Ecto neural progenitor cell (in vitro differentiated cells): ENCODE measurements around the gene BRPF3.
"Not testable (repeated sequence)": the region's sequence is repeated elsewhere in the genome, so short reads cannot be mapped to it uniquely, and the experiment has no call there.

ENCODE experiments used
- DNase-seq: peaks from one replicate; pipeline ENCODE4 v3.0.0-alpha.2; 2018; ENCODE audit warnings: low spot score

BRPF3 gene

GRCh38 chr6:36200998-36201596 is 4.6 kb downstream of the BRPF3 start:
- no peak for DNase-seq

- no peak for DNase-seq
Observed at GRCh38 chr6:36201612-36202011, 5.1 kb downstream of the BRPF3 start.

- no peak for DNase-seq
Observed at GRCh38 chr6:36202101-36202500, 5.6 kb downstream of the BRPF3 start.

GRCh38 chr6:36204068-36204753 is 7.7 kb downstream of the BRPF3 start:
- no peak for DNase-seq

DNA sequence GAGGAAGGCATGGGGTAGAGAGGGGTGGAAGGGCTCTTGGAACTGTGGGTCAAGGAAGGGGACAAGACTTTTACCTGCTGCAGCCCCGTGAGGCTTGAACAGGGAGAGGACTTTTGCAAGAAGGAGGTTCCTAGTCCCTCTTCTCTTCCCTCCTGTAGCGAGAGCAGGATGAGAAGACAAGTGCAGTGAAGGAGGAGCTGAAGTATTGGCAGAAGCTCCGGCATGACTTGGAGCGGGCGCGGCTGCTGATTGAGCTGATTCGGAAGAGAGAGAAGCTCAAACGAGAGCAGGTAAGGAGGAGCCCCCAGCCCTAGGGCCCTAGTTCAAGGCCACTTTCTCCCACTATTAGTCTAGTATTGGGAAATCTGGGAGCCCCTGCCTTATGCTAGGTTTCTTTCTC is 10.6 kb downstream of the BRPF3 start:
- no peak for DNase-seq

DNA sequence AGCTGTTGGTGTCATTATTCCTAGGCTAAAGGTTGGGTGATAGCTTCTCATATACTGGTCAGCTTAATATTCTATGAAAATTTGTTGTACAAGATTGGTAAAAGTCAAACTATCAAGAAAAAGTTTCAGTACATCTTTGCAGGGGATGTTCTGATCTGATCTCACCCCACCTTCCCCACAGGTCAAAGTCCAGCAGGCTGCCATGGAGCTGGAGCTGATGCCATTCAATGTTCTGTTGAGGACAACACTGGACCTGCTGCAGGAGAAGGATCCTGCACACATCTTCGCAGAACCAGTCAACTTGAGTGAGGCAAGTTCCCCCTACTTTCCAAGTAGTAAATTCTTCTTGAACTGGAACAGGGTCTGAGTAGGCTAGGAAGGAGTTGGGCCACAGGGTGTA is 13.1 kb downstream of the BRPF3 start:
- no peak for DNase-seq

- no peak for DNase-seq
Observed at GRCh38 chr6:36210182-36210581, 13.6 kb downstream of the BRPF3 start.

- no peak for DNase-seq
Observed at GRCh38 chr6:36210886-36211595, 14.5 kb downstream of the BRPF3 start.

DNA sequence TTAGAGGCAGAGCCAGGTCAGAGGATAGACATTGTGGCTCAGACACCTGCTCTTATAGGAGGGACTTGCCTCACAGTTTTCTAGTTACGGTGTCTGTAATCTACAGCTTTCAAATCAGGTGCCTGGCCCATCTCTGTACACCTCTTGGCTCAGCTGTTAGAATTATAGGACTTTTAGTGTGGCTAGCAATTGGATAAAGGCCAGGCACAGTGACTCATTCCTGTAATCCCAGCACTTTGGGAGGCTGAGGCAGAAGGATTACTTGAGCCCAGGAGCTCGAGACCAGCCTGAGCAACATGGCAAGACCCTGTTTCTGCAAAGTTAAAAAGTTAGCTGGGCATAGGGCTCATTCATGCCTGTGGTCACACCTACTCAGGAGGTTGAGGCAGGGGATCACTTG is 20.0 kb downstream of the BRPF3 start:
- DNase-seq = no peak

- DNase-seq = no peak
Observed at GRCh38 chr6:36217188-36217587, 20.6 kb downstream of the BRPF3 start.

GRCh38 chr6:36217946-36218345 is 21.4 kb downstream of the BRPF3 start:
- DNase-seq = no peak

- DNase-seq = not testable (repeated sequence)
Observed at GRCh38 chr6:36218516-36218915, 22.0 kb downstream of the BRPF3 start.

GRCh38 chr6:36219081-36219480 is 22.5 kb downstream of the BRPF3 start:
- DNase-seq = no peak

GRCh38 chr6:36220226-36220625 is 23.7 kb downstream of the BRPF3 start:
- DNase-seq = no peak

GRCh38 chr6:36221674-36222073 is 25.1 kb downstream of the BRPF3 start:
- no peak for DNase-seq

GRCh38 chr6:36222924-36223323 is 26.4 kb downstream of the BRPF3 start:
- no peak for DNase-seq

GRCh38 chr6:36223706-36224105 is 27.2 kb downstream of the BRPF3 start:
- no peak for DNase-seq

GRCh38 chr6:36224918-36225461 is 28.4 kb downstream of the BRPF3 start:
- no peak for DNase-seq

GRCh38 chr6:36226438-36227047 is 30.0 kb downstream of the BRPF3 start:
- DNase-seq = no peak

DNA sequence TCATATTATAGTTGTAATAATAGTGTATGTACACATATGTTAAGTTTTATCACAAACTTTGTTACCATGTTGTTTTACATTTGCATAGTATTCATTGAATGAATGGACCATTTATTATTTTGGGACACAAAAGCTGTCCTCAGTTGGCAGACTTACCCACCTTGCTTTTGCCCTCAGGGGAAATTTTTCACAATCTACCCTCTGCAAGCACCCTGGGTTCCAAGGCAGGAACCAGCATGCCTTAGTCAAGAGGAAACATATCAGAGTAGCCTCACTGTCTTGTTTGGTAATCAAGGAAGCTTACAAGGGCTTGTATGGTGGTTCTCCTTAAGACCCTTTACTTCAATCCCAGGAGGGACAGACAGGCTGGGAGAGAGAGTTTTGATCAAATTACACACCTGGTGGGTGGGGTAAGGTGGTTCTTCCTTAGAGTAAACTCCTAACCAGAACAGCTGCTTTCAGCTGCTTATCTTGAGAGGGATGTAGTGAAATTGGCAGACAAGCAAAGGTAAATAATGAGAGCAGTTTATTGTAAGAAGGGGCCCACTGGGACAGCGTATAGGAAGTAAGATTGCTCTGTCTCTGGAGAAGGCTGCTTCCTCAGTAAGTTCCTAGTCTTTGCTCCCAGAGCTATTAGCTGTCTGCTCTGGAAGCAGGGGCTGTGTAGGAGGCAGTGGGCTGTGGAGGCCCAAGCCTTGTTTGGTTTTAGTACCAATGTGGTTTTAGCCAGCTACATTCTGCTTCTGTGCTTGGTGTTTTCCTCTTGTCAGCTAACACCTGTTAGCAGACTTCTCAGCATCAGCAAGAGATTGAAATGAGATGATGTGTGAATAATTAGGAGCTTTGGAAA is 31.1 kb downstream of the BRPF3 start:
- DNase-seq = no peak

GRCh38 chr6:36229223-36229622 is 32.7 kb downstream of the BRPF3 start:
- DNase-seq = no peak

- no peak for DNase-seq
Observed at GRCh38 chr6:36230371-36230770, 33.8 kb downstream of the BRPF3 start.
